OCI-LY7 (cell line): ENCODE results near the gene PIK3R1. TPM values are rescaled to one million over a fixed set of nuclear protein-coding genes. Genes with fewer than 3 reads are reported as not detected.

ENCODE experiments used
- BruUV-seq: library from RNA; stranded (reverse); fragments of 400-500 nt; replicated peaks from 2 replicates; lab custom pipeline; 2021; lab: Mats Ljungman, UMichigan
- CTCF ChIA-PET: fragments of 300-600 bp; sonication (Branson Sonifier 250); formaldehyde crosslinking; loops from one replicate; lab custom pipeline; 2022; ENCODE audit warnings: antibody characterized with exemption; ENCODE audit not compliant: unreplicated experiment; lab: Charles Lee
- POLR2A ChIA-PET: fragments of 300-600 bp; sonication (Branson Sonifier 250); formaldehyde crosslinking; loops from one replicate; lab custom pipeline; 2022; ENCODE audit warnings: antibody characterized with exemption; lab: Charles Lee
- DNase-seq: peaks from one replicate; pipeline ENCODE4 v3.0.0-alpha.2; 2015; ENCODE audit warnings: low spot score
- H2AFZ ChIP-seq: fragments of 200-600 bp; sonication (generic), shearing (Covaris generic); 2 replicates; pipeline ENCODE4 v1.6.1; 2014; ENCODE audit warnings: mild to moderate bottlenecking, antibody characterized with exemption, low read length, moderate library complexity
- H3K27ac ChIP-seq: fragments of 200-600 bp; sonication (generic); 2 replicates; pipeline ENCODE4 v1.5.1; 2014; ENCODE audit warnings: mixed run types, low read depth, mild to moderate bottlenecking, moderate library complexity, low read length, inconsistent platforms; ENCODE audit not compliant: poor library complexity, severe bottlenecking
- H3K36me3 ChIP-seq: fragments of 200-600 bp; sonication (generic); 2 replicates; pipeline ENCODE4 v1.6.1; 2014; ENCODE audit warnings: mild to moderate bottlenecking, antibody characterized with exemption, low read length, moderate library complexity, mixed read lengths; ENCODE audit not compliant: insufficient read depth
- H3K4me1 ChIP-seq: fragments of 200-600 bp; sonication (generic); 2 replicates; pipeline ENCODE4 v1.5.1; 2014; ENCODE audit warnings: mild to moderate bottlenecking, low read length; ENCODE audit not compliant: insufficient read depth, poor library complexity, severe bottlenecking
- H3K4me2 ChIP-seq: fragments of 200-600 bp; sonication (generic); 2 replicates; pipeline ENCODE4 v1.6.1; 2014; ENCODE audit warnings: mild to moderate bottlenecking, low read length
- H3K4me3 ChIP-seq: fragments of 200-600 bp; sonication (generic); 2 replicates; pipeline ENCODE4 v1.5.1; 2014; ENCODE audit warnings: mild to moderate bottlenecking, low read depth, low read length; ENCODE audit not compliant: poor library complexity, severe bottlenecking
- H3K79me2 ChIP-seq: fragments of 200-600 bp; sonication (generic); 2 replicates; pipeline ENCODE4 v1.6.1; 2016; ENCODE audit warnings: low read depth, mild to moderate bottlenecking, low read length, moderate library complexity, mixed read lengths; ENCODE audit not compliant: insufficient read depth
- H3K9me2 ChIP-seq: fragments of 200-600 bp; sonication (generic); 2 replicates; pipeline ENCODE4 v1.6.1; 2016; ENCODE audit warnings: mild to moderate bottlenecking, low read length, mixed read lengths; ENCODE audit not compliant: insufficient read depth
- H3K9me3 ChIP-seq: fragments of 200-600 bp; sonication (generic); 2 replicates; pipeline ENCODE4 v1.6.1; 2014; ENCODE audit warnings: mild to moderate bottlenecking, mixed run types, low read length, mixed read lengths
- H4K20me1 ChIP-seq: fragments of 200-600 bp; sonication (generic); 2 replicates; pipeline ENCODE4 v1.6.1; 2014; ENCODE audit warnings: mild to moderate bottlenecking, antibody characterized with exemption, low read length, moderate library complexity, mixed read lengths; ENCODE audit not compliant: insufficient read depth
- CTCF ChIP-seq: fragments of 200-600 bp; sonication (generic); conservative IDR thresholded peaks from 2 replicates; pipeline ENCODE4 v1.5.1; 2014; ENCODE audit warnings: mild to moderate bottlenecking, antibody characterized with exemption, low read length, moderate library complexity, mixed read lengths
- EZH2phosphoT487 ChIP-seq: fragments of 200-600 bp; sonication (generic); IDR thresholded peaks from 2 replicates; pipeline ENCODE4 v1.6.1; 2018; ENCODE audit warnings: low read depth, borderline replicate concordance, mild to moderate bottlenecking, mixed run types, antibody characterized with exemption, low read length, moderate library complexity, mixed read lengths
- intact Hi-C: fragments of 100-400 bp; cut with micrococcal nuclease; formaldehyde crosslinking; loops from one replicate; pipeline ENCODE4 v1.10.0; 2022; ENCODE audit not compliant: unreplicated experiment
- total RNA-seq, 2 experiments: library from RNA; depleted of rRNA in 1 of 2; stranded (reverse); fragments of >200 nt in 1 of 2; shearing (Covaris generic) in 1 of 2; gene quantifications; 2 replicates each; pipeline ENCODE4 v1.2.3, GENCODE V29; 2014 to 2022

Gene PIK3R1
- total RNA-seq, 2 experiments from 2014 or later = 15.8 to 43.4 TPM

GRCh38 chr5:68345582-68345981 is 130.0 kb downstream of the PIK3R1 start:
- POLR2A ChIA-PET = no interaction called here
- H3K9me2 ChIP-seq = no peaks in the 10 kb centered on the region
- no peak overlapping the region for H2AFZ ChIP-seq
- TF ChIP-seq CTCF = no peak
- no peak for TF ChIP-seq EZH2phosphoT487
- H3K79me2 ChIP-seq = no peaks in the 10 kb centered on the region
- no peak overlapping the region for H3K27ac ChIP-seq
- H3K4me2 ChIP-seq = no peak overlapping the region
- no peaks in the 10 kb centered on the region for H3K36me3 ChIP-seq
- BruUV-seq = no TSS peak
- CTCF ChIA-PET = no interaction called here
- no peak for DNase-seq
- no peaks in the 10 kb centered on the region for H4K20me1 ChIP-seq
- intact Hi-C loops = no loop called here
- H3K4me3 ChIP-seq = no peak overlapping the region
- no peaks in the 10 kb centered on the region for H3K9me3 ChIP-seq
- no peaks in the 10 kb centered on the region for H3K4me1 ChIP-seq

GRCh38 chr5:68347536-68347935 is 132.0 kb downstream of the PIK3R1 start:
- no peaks in the 10 kb centered on the region for H3K9me3 ChIP-seq
- ChIA-PET CTCF (no interaction called here), POLR2A (interaction anchor here (0.6 to 1.0 kb wide), 2 partner anchors 12 to 46 kb away, joined by 4 read pairs; no protein-coding TSS in a partner anchor)
- H3K4me2 ChIP-seq = no peak overlapping the region
- no peaks in the 10 kb centered on the region for H3K4me1 ChIP-seq
- H2AFZ ChIP-seq = no peak overlapping the region
- no peaks in the 10 kb centered on the region for H3K36me3 ChIP-seq
- intact Hi-C loops = no loop called here
- no peaks in the 10 kb centered on the region for H4K20me1 ChIP-seq
- no peaks in the 10 kb centered on the region for H3K9me2 ChIP-seq
- TF ChIP-seq CTCF (no peak), EZH2phosphoT487 (no peak)
- BruUV-seq = no TSS peak
- no peaks in the 10 kb centered on the region for H3K79me2 ChIP-seq
- no peak for DNase-seq
- H3K27ac ChIP-seq = no peak overlapping the region
- no peak overlapping the region for H3K4me3 ChIP-seq

- Histone ChIP-seq H3K9me2 (no peaks in the 10 kb centered on the region), H3K4me1 (no peaks in the 10 kb centered on the region), H3K79me2 (no peaks in the 10 kb centered on the region), H3K9me3 (no peaks in the 10 kb centered on the region), H4K20me1 (no peaks in the 10 kb centered on the region), H3K4me3 (no peak overlapping the region), H3K4me2 (no peak overlapping the region), H3K27ac (no peak overlapping the region), H2AFZ (no peak overlapping the region), H3K36me3 (no peaks in the 10 kb centered on the region)
- TF ChIP-seq CTCF = no peak
- no peak for TF ChIP-seq EZH2phosphoT487
- POLR2A ChIA-PET = no interaction called here
- no peak for DNase-seq
- no TSS peak for BruUV-seq
- CTCF ChIA-PET = no interaction called here
- intact Hi-C loops = no loop called here
Measured at GRCh38 chr5:68348447-68349222, 133.1 kb downstream of the PIK3R1 start.
